ENCODE results near the gene CACNA1H.
"Not testable (repeated sequence)": the region's sequence is repeated elsewhere in the genome, so short reads cannot be mapped to it uniquely, and the experiment has no call there.

GRCh38 chr16:1232049-1232748 is 79.3 kb downstream of the CACNA1H start:
- TF ChIP-seq CTCF, POLR2A (IDR thresholded peaks at IDR 0.05): not testable (repeated sequence)

Data from testis (tissue), 2 donors.